ENCODE data around the gene NSD2.

NSD2 gene

DNA sequence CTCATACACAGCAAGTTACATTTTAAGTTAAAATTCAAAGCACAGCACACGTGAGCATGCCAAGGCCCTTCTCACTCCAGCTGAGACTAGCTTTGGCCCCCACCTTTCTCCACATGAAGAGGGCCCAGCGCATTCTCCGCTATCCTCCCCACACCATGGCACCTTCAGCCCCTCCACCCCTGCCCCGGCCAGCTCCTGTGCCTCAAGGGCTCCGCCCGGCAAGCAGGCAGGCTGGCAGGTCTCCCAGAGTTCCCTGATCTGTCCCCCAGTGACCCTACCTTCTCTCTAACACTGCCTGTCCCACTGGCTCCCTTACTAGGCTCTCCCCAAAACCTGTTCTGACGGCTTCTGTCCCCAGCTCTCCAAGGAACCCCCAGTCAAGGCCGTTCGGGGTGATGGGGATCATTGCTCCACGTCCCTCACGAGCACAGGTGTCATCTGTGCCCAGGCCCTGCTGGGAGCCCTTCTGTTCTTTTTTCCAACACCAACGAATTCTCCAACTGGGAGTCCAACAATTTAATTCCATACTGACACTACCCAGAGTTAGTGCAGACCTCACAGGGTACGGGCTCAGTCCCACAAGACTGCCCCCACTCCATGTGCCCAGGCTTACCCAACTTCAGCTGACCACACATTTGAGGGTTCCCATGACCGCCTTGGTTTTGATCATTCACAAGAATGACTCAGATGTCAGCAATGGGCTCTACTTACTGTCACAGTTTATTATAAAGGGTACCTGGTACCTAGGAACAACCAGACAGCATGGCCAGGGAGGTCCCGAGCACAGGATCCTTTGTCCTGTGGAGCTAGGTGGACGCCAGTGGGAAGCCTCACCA lies 19.4 kb upstream of the NSD2 start:
- Mint-ChIP-seq H3K4me1 (peaks cover 18% of the 10 kb centered on the region), H3K9me3 (no peaks in the 10 kb centered on the region), H3K27ac (no peak overlapping the region), H3K27me3 (no peaks in the 10 kb centered on the region), H3K4me3 (no peak overlapping the region), H3K36me3 (peaks cover 8% of the 10 kb centered on the region)
- DNase-seq (ENCODE audit: low spot score in 2 of 2) (no peak), ATAC-seq (ENCODE audit: low read depth) (no peak)

DNA sequence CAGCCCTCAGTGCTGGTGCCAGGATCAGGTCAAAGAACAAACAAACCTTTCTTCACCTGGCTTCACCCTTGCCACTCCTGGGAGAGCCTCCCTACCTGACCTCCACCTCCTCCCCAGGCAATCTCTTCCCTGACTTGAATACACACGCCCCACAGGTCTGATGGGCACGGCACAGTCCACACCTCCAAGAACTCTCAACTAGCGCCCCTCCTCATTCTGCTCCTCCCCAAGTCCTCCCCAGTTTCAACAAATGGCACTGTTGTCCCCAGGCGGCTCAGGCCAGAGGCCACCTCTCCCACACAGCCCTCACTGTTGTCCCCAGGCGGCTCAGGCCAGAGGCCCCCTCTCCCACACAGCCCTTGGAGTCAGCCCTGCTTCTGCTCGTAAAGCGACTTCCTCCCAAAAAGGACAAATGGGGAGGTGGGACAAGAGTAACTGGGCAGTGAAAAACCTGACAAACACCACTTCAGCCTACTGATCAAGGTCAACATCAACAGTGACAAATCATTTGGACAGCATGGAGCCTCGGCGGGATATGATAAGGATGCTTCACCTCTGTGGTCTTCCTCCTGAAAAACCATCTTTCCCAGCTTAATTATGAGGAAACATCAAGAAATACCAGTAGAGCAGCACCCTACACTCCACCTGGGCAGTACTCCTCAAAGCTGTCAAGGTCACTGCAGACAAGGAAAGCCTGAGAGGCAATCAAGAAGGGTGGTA lies 18.1 kb upstream of the NSD2 start:
- DNase-seq (ENCODE audit: low spot score in 2 of 2), result no peak
- Mint-ChIP-seq H3K9me3 (no peaks in the 10 kb centered on the region), H3K4me1 (peaks cover 16% of the 10 kb centered on the region), H3K27me3 (no peaks in the 10 kb centered on the region), H3K4me3 (no peak overlapping the region), H3K36me3 (peaks cover 7% of the 10 kb centered on the region), H3K27ac (peak overlapping the region; percentile 58)
- no peak for ATAC-seq (ENCODE audit: low read depth)

DNA sequence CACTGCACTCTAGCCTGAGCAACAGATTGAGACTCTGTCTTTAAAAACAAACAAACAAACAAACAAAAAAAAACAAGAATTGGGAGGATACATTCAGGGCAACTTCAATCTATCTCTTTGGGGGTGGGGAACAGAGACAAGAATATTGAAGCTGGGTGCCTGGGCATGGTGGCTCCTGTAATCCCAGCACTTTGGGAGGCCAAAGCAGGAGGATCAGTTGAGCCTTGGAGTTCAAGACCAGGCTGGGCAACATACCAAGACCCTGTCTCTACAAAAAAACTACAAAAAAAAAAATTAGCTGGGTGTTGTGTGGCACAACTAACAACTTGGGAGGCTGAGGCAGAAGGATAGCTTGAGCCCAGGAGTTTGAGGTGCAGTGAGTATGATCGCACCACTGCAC lies 16.4 kb upstream of the NSD2 start:
- ATAC-seq (ENCODE audit: low read depth), result no peak
- peaks cover 7% of the 10 kb centered on the region for H3K36me3 Mint-ChIP-seq
- no peak overlapping the region for H3K27ac Mint-ChIP-seq
- DNase-seq (ENCODE audit: low spot score in 2 of 2), result no peak
- H3K9me3 Mint-ChIP-seq, result no peaks in the 10 kb centered on the region
- H3K4me3 Mint-ChIP-seq, result peak overlapping the region; percentile 77
- no peaks in the 10 kb centered on the region for H3K27me3 Mint-ChIP-seq
- H3K4me1 Mint-ChIP-seq, result peaks cover 18% of the 10 kb centered on the region

DNA sequence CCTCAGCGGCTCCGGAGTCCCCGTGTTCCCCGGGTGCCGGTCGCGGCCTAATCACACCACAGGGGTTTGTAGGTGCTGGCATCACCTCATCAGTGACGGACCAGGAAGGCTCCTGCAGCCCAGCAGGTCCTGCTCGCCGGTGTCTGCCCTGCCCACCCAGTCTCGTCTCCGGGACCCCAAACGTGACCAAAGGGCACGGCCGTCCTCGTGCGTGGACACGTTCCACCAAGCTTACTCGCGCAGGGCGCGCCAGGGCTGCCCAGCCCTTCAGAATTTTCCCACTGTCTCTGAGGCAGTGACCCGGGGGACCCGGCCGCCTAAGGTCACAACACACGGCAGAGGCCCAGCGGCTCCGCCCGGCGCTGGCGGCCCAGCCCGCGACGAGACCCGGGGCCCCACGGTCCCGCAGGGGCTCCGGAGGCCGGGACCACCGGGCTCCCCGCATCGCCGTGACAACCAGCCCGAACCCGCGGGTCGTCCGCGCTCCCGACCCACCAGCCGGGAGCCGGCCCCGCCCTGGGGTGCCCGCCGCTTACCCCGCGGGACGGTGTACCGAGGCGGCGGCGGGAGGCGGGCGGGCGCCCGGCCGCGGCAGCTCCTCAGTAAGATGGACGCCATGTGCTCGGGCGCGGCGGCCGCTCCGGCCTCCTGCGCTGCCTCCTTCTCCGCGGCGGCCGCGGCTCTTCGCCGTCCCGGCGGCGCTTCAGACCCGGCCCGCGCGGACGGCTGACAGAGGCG lies 15.7 kb upstream of the NSD2 start:
- Mint-ChIP-seq H3K27me3 (no peaks in the 10 kb centered on the region), H3K4me1 (peaks cover 18% of the 10 kb centered on the region), H3K27ac (no peak overlapping the region), H3K36me3 (peaks cover 7% of the 10 kb centered on the region), H3K9me3 (no peaks in the 10 kb centered on the region), H3K4me3 (peak overlapping the region; percentile 82)
- DNase-seq (ENCODE audit: low spot score in 2 of 2) (peak; percentile 14 to 33), ATAC-seq (ENCODE audit: low read depth) (peak; percentile 31)

DNA sequence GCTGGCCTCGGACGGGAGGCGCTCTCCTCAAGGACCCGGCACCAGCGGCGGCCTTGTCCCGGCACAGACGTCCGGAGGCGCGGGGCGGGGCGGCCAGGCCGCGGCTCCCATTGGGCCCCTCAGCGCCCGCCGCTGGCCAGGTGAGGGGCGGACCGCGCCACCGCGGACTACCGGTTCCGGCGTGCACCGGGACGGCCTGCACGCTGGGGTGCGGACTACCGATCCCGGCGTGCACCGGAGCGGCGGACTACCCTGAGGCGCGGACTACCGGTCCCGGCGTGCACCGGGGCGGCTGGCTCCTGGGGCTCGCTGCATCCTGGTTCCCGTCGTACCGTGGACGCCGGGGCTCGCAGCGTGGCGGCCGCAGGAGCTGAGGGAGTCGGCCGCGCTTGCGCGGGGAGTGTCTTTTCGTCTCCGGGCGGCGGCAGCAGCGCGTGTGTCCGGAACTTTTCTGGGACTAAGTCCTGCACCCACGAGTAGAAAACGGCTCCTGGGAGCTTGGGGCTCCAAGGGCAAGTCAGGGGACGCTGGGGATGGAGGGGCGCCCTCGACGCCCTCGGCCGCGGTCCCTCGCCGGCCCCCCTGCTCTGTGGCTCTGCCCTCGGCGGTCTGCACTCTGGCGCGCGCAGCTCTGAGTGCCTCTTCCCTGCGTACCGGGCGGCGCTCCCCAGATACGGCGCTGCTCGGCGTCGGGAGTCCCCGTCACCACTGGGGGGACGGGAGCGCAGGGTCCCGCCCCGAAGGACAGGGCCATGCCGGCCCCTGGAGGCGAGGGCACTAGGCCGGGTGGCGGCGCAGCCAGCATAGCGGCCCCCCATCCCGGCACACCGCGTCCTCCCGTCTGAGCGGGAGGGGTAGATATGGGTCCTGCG lies 14.9 kb upstream of the NSD2 start, which contains the start of gene LETM1:
LETM1 (minus strand) TSS at position 86 of the 872 bp plus-strand sequence. CDS start 206 bp downstream, outside the sequence.
- H3K27me3 Mint-ChIP-seq, result peaks cover 1% of the 10 kb centered on the region
- peak within 1 kb of the TSS; percentile 82 for H3K4me3 Mint-ChIP-seq
- H3K9me3 Mint-ChIP-seq, result no peaks in the 10 kb centered on the region
- peaks cover 18% of the 10 kb centered on the region for H3K4me1 Mint-ChIP-seq
- H3K27ac Mint-ChIP-seq, result no peak within 1 kb of the TSS
- peak; percentile 97 for ATAC-seq (ENCODE audit: low read depth)
- H3K36me3 Mint-ChIP-seq, result peaks cover 7% of the 10 kb centered on the region
- DNase-seq (ENCODE audit: low spot score in 2 of 2), result peak; percentile 83 to 85

DNA sequence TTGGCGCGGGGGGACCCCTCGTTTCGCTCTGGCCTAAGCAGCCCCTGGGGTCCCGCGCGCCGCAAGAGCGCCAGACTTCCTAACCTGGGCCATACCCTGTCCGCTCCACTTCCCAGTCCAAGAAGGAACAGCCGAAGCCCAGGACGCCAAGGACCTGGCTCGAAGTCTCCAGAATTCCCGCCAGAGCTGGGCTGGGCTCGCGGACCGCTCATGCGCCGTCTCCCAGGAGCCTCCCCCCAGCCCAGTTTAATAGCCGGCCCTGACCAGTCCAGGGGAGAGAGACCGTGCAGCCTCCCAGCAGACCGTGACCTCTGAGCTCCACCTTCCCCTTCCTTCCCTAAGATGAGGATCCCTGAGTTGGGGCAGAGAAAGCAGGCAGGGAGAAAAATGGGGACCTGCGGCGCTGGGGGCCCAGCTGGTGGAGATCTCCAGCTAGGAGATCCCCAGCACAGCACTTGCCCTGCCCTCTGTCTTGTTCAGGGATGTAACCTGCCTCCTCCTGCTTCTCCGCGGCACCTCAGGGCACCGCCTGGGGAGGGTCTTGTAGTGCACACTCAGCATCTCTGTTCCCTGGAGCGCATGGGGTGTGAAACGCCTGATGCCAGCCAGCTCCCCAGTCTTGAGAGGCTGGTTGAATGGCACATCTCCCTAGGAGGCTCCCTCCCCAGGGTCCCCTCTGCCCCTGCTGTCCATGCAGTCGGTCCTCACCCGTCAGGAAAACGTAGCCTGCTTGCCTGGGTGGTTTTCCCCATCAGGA lies 14.1 kb upstream of the NSD2 start:
- H3K27ac Mint-ChIP-seq, result no peak overlapping the region

DNA sequence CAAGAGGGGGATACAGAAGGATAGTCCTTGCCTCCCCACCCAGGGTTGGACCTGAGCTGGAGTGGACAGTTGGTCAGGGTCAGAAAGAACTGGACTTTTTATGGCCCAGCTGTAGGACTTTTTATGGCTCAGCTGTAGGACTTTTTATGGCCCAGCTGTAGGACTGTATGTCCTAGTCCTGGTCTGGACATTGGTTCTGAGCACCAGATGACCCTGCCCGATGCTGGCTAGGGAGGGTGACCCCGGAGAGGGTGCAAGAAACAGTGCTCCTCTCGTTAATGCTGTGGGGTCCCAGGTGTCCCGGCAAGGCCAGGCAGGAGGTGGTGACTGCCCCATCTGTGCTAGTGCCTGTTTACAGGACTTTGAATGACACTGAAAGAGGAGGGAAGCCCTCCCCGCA lies 13.3 kb upstream of the NSD2 start:
- H3K4me1 Mint-ChIP-seq, result peaks cover 20% of the 10 kb centered on the region
- no peak for DNase-seq (ENCODE audit: low spot score in 2 of 2)
- no peak for ATAC-seq (ENCODE audit: low read depth)
- no peaks in the 10 kb centered on the region for H3K9me3 Mint-ChIP-seq
- H3K4me3 Mint-ChIP-seq, result no peak overlapping the region
- peaks cover 5% of the 10 kb centered on the region for H3K36me3 Mint-ChIP-seq
- no peak overlapping the region for H3K27ac Mint-ChIP-seq
- H3K27me3 Mint-ChIP-seq, result peaks cover 1% of the 10 kb centered on the region

More for the DNA sequence above, 14.1 kb upstream of the NSD2 start:
- peaks cover 7% of the 10 kb centered on the region for H3K36me3 Mint-ChIP-seq
- peaks cover 1% of the 10 kb centered on the region for H3K27me3 Mint-ChIP-seq
- peak overlapping the region; percentile 82 for H3K4me3 Mint-ChIP-seq
- ATAC-seq (ENCODE audit: low read depth) (no peak), DNase-seq (ENCODE audit: low spot score in 2 of 2) (no peak)
- H3K9me3 Mint-ChIP-seq, result no peaks in the 10 kb centered on the region
- peaks cover 17% of the 10 kb centered on the region for H3K4me1 Mint-ChIP-seq

DNA sequence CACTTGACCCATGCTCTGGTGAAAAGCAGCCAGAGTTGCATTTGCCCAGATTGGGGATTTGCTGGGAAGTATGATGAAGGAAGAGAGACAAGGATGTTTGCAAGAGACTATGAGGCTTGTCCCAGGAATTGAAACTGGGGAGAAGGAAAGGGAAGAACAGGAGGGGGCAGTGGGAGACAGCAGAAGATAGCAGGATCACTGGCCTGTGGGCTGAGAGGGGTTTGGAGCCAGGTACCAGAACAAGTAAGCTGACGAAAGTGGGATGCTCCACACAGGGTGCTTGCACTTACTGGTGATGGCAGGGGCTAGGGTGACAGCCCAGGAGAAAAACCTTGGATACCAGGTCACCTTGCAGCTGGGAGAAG lies 11.8 kb upstream of the NSD2 start:
- H3K4me1 Mint-ChIP-seq, result peaks cover 18% of the 10 kb centered on the region
- no peak for ATAC-seq (ENCODE audit: low read depth)
- H3K27me3 Mint-ChIP-seq, result peaks cover 5% of the 10 kb centered on the region
- H3K9me3 Mint-ChIP-seq, result no peaks in the 10 kb centered on the region
- H3K4me3 Mint-ChIP-seq, result no peak overlapping the region
- H3K36me3 Mint-ChIP-seq, result no peaks in the 10 kb centered on the region
- DNase-seq (ENCODE audit: low spot score in 2 of 2), result no peak
- no peak overlapping the region for H3K27ac Mint-ChIP-seq

DNA sequence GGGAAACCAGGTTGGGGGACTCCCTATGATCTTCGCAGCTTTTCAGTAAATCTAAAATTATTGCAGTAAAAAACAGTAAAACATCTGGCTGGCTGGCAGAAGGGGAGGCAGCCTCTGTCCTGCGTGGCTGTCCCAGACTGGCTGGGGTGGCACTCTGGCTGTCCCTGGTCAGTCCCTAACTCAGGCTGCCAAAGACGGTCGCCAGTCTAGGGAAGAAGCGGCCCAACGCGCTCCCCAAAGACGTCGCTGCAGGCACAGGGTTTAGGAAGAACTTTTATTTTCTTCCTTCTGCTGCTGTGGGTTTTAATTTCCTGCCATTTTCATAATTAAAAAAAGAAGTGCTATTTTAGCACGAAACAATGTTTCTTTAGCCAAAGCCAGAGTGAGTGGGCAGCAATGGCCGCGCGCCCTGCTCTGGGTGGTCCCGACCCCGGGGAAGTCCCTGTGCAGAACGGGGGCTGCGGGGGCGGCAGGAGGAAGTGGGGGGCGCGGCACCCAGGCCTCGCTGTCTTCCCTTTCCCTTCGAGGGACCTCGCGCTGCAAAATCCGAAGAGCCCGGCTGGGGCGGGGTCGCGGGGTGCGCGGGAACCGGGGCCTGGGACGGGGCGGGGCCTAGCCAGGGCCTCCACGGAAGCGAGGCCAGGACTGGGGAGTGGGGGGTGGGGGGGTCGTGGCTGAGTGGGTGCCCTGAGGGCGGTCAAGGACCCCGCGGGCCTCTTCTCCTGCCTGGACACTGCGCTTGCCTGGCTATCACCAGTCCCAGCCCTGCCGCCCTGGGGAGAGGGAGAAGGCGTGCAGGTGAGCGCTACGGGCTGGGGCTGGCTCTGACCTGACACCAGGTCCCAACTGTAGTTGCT lies 8.9 kb upstream of the NSD2 start:
- ATAC-seq (ENCODE audit: low read depth) (peak; percentile 52), DNase-seq (ENCODE audit: low spot score in 2 of 2) (no peak)
- H3K36me3 Mint-ChIP-seq, result no peaks in the 10 kb centered on the region
- peak overlapping the region; percentile 56 for H3K4me3 Mint-ChIP-seq
- H3K9me3 Mint-ChIP-seq, result no peaks in the 10 kb centered on the region
- H3K27me3 Mint-ChIP-seq, result peaks cover 7% of the 10 kb centered on the region
- no peak overlapping the region for H3K27ac Mint-ChIP-seq
- H3K4me1 Mint-ChIP-seq, result peaks cover 15% of the 10 kb centered on the region

DNA sequence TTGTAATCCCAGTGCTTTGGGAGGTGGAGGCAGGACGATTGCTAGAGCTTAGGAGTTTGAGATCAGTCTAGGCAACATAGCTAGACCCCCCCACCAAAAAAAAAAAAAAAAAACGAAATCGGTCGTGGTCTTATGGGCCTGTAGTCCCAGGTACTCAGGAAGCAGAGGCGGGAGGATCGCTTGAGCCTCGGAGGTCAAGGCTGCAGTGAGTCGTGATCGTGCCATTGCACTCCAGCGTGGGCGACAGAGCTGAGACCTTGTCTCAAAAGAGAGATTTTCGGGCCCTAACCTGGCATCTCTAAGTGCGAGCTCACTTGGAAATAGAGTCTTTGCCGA lies 8.3 kb upstream of the NSD2 start:
- peaks cover 15% of the 10 kb centered on the region for H3K4me1 Mint-ChIP-seq
- H3K27me3 Mint-ChIP-seq, result peaks cover 7% of the 10 kb centered on the region
- peak overlapping the region; percentile 45 for H3K4me3 Mint-ChIP-seq
- no peak overlapping the region for H3K27ac Mint-ChIP-seq
- no peaks in the 10 kb centered on the region for H3K9me3 Mint-ChIP-seq
- DNase-seq (ENCODE audit: low spot score in 2 of 2) (no peak), ATAC-seq (ENCODE audit: low read depth) (no peak)
- no peaks in the 10 kb centered on the region for H3K36me3 Mint-ChIP-seq

DNA sequence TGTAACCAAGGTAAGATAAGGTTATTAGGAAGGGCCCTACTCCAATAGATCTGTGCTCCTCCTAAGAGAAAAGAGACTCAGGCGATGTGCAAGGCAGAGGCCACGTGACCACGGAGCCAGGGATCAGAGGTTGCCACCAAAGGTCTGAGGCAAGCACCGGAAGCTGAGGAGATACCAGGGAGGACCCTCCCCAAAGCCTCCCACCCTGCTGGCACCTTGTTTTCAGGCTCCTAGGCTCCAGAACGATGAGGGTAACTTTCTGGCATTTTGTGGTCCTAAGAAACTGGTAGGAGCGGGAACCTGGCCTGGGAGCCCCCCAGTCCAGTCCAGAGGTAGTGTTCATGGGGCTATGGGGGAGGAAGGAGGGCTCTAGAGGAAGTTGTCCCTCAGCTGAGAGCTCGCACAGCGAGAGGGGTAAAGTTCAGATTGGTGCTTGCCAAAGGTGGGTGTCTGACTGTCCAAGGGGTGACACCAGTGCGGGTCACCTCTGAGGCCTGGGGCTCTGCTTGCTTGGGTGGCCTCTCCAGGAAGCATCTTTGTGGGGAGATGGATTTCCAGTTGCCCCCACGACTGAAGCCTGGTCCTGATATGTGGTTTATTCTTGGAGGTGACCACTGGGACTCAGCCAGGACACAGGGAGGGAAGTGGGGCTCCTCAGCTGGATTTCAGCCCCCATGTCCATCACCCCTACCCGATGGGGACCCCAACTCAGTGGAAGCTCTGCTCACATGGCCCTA lies 7.7 kb upstream of the NSD2 start:
- no peak overlapping the region for H3K4me3 Mint-ChIP-seq
- H3K27ac Mint-ChIP-seq, result no peak overlapping the region
- ATAC-seq (ENCODE audit: low read depth), result no peak

More for the DNA sequence above, 7.7 kb upstream of the NSD2 start:
- Mint-ChIP-seq H3K4me1 (peaks cover 15% of the 10 kb centered on the region), H3K27me3 (peaks cover 7% of the 10 kb centered on the region), H3K36me3 (no peaks in the 10 kb centered on the region), H3K9me3 (no peaks in the 10 kb centered on the region)
- no peak for DNase-seq (ENCODE audit: low spot score in 2 of 2)

Measured in memory B cell (primary cell).